ENCODE data around the gene ADAMTS14.
A peak's percentile ranks its signal among the peaks of the same experiment; 100 is the strongest.

ADAMTS14 gene

GRCh38 chr10:70691611-70692010 lies 19.3 kb downstream of the ADAMTS14 start:
- no peak for DNase-seq

GRCh38 chr10:70692043-70692603 lies 19.8 kb downstream of the ADAMTS14 start:
- no peak for DNase-seq

GRCh38 chr10:70693619-70694335 lies 21.5 kb downstream of the ADAMTS14 start:
- peak in 6 of 51 donors; percentile 4 to 38 (median 16) for DNase-seq

- no peak for DNase-seq
These were observed 22.3 kb downstream of the ADAMTS14 start for GRCh38 chr10:70694418-70695141.

- DNase-seq, result no peak
These were observed 23.1 kb downstream of the ADAMTS14 start for GRCh38 chr10:70695241-70696030.

- DNase-seq, result peak in 1 of 51 donors; percentile 5
These were observed 25.9 kb downstream of the ADAMTS14 start for GRCh38 chr10:70698211-70698610.

- DNase-seq, result no peak
These were observed 26.9 kb downstream of the ADAMTS14 start for GRCh38 chr10:70699063-70699658.

GRCh38 chr10:70699659-70700174 lies 27.4 kb downstream of the ADAMTS14 start:
- DNase-seq, result no peak

GRCh38 chr10:70702190-70702763 lies 30.0 kb downstream of the ADAMTS14 start:
- no peak for DNase-seq

GRCh38 chr10:70704211-70704610 lies 31.9 kb downstream of the ADAMTS14 start:
- no peak for DNase-seq

- no peak for DNase-seq
These were observed 33.0 kb downstream of the ADAMTS14 start for GRCh38 chr10:70705121-70705861.

GRCh38 chr10:70711177-70711576 lies 38.9 kb downstream of the ADAMTS14 start:
- no peak for DNase-seq

GRCh38 chr10:70711911-70712310 lies 39.6 kb downstream of the ADAMTS14 start:
- DNase-seq, result no peak

GRCh38 chr10:70714245-70714644 lies 41.9 kb downstream of the ADAMTS14 start:
- peak in 27 of 51 donors; percentile 5 to 61 (median 32) for DNase-seq

- no peak for DNase-seq
These were observed 42.6 kb downstream of the ADAMTS14 start for GRCh38 chr10:70714951-70715350.

- DNase-seq, result peak in 2 of 51 donors; percentile 5 to 16
These were observed 43.8 kb downstream of the ADAMTS14 start for GRCh38 chr10:70715853-70716795.

GRCh38 chr10:70722820-70723424 lies 50.6 kb downstream of the ADAMTS14 start:
- no peak for DNase-seq

GRCh38 chr10:70723771-70724170 lies 51.5 kb downstream of the ADAMTS14 start:
- no peak for DNase-seq

Data from hypothalamus (tissue), 51 donors.